ENCODE measurements around the gene ST7. TPM values are rescaled to one million over a fixed set of nuclear protein-coding genes. Genes with fewer than 3 reads are reported as not detected.

ST7 gene
- total RNA-seq, 1 experiment from 2014 or later = 12.9 TPM

- Histone ChIP-seq H2BK120ac (ENCODE audit: low read depth, low read length, poor library complexity, severe bottlenecking) (no peak overlapping the region), H3K23me2 (ENCODE audit: insufficient read length, low read depth, low read length, poor library complexity, severe bottlenecking) (no peaks in the 10 kb centered on the region), H3K27me3 (ENCODE audit: insufficient read depth, low read length) (no peaks in the 10 kb centered on the region), H3K4me1 (ENCODE audit: insufficient read depth, low read length) (no peaks in the 10 kb centered on the region), H3K14ac (ENCODE audit: insufficient read depth, low read length) (no peak overlapping the region), H2AFZ (ENCODE audit: low read length) (no peak overlapping the region), H2BK20ac (ENCODE audit: low read depth, low read length, poor library complexity, severe bottlenecking) (no peak overlapping the region), H4K5ac (ENCODE audit: insufficient read length, low read depth, low read length) (no peak overlapping the region), H3K23ac (ENCODE audit: insufficient read length, low read depth, low read length) (no peak overlapping the region), H2BK5ac (ENCODE audit: insufficient read length, low read length) (no peak overlapping the region), H3K9me3 (ENCODE audit: control insufficient read depth, low read depth, low read length) (no peaks in the 10 kb centered on the region), H2BK12ac (ENCODE audit: insufficient read length, low read depth, low read length) (no peak overlapping the region), H3K4me2 (ENCODE audit: insufficient read depth, insufficient read length, low read length) (no peak overlapping the region), H3K27ac (ENCODE audit: insufficient read length, low read depth, low read length) (no peak overlapping the region), H4K91ac (ENCODE audit: insufficient read length, low read depth, low read length) (no peak overlapping the region), H3K18ac (ENCODE audit: insufficient read length, low read depth, low read length) (no peak overlapping the region), H3K56ac (ENCODE audit: insufficient read length, low read depth, low read length) (no peak overlapping the region), H4K20me1 (ENCODE audit: control insufficient read depth, insufficient read depth, insufficient read length) (no peaks in the 10 kb centered on the region), H3T11ph (ENCODE audit: low read length) (no peak overlapping the region), H3K79me2 (ENCODE audit: insufficient read depth, low read length) (no peaks in the 10 kb centered on the region), H3K4ac (ENCODE audit: low read depth, low read length) (no peak overlapping the region), H2BK15ac (ENCODE audit: low read depth, low read length) (no peak overlapping the region), H3K79me1 (ENCODE audit: insufficient read depth, low read depth, low read length, poor library complexity, severe bottlenecking) (no peaks in the 10 kb centered on the region), H3K9ac (ENCODE audit: extremely low read depth, insufficient read length, low read length) (no peak overlapping the region), H4K8ac (replicated peaks; ENCODE audit: insufficient read length, low read depth, low read length) (no peak overlapping the region), H2AK5ac (ENCODE audit: insufficient read length, low read length) (no peak overlapping the region)
- WGBS (ENCODE audit: extremely low coverage, insufficient read length, low lambda C conversion rate) = no CpG with 5 or more reads among the region's 2 CpGs
- Mint-ChIP-seq H3K27me3 (ENCODE audit: low read depth) (no peaks in the 10 kb centered on the region), H3K9me3 (no peaks in the 10 kb centered on the region; a peak in 1 of 5 replicates), H3K36me3 (ENCODE audit: insufficient read depth in 1 of 3, low read depth in 3 of 3) (no peaks in the 10 kb centered on the region; a peak in 1 of 7 replicates), H3K4me3 (no peak overlapping the region), H3K27ac (no peak overlapping the region), H3K4me1 (no peaks in the 10 kb centered on the region; a peak in 1 of 4 replicates)
- TF ChIP-seq CTCF (conservative IDR thresholded peaks at IDR 0.05) = no peak
- no peak for DNase-seq
Observed at GRCh38 chr7:117041007-117041406, 87.7 kb downstream of the ST7 start.
